GM13977 (cell line): ENCODE measurements around the gene MAPKAPK3.
"Not testable (repeated sequence)": the region's sequence is repeated elsewhere in the genome, so short reads cannot be mapped to it uniquely, and the experiment has no call there.

ENCODE experiments used
- DNase-seq: peaks from one replicate; pipeline ENCODE4 v3.0.0; 2012; ENCODE audit warnings: low spot score
- CTCF ChIP-seq: IDR thresholded peaks from 2 replicates; pipeline ENCODE4 v1.5.1; 2012; ENCODE audit warnings: mild to moderate bottlenecking, control low read depth; ENCODE audit not compliant: insufficient read depth; ENCODE audit errors: extremely low read depth, missing control alignments
- in situ Hi-C: fragments of 300-500 bp; cut with MboI; formaldehyde crosslinking; loops from one replicate; pipeline ENCODE4 v1.12.0; 2022; ENCODE audit warnings: low sequenced_read_pairs, low pct_unique_long_range_greater_than_20kb, mixed read lengths, inconsistent platforms; ENCODE audit not compliant: unreplicated experiment

Gene MAPKAPK3

GRCh38 chr3:50661321-50661837, 44.4 kb downstream of the MAPKAPK3 start:
- in situ Hi-C loops: no loop called here
- no peak for DNase-seq

GRCh38 chr3:50662408-50662807, 45.5 kb downstream of the MAPKAPK3 start:
- no peak for DNase-seq
- in situ Hi-C loops: no loop called here
- TF ChIP-seq CTCF: no peak

More at GRCh38 chr3:50661321-50661837, 44.4 kb downstream of the MAPKAPK3 start:
- TF ChIP-seq CTCF: no peak

GRCh38 chr3:50665081-50665840, 48.3 kb downstream of the MAPKAPK3 start:
- in situ Hi-C loops: no loop called here
- TF ChIP-seq CTCF: no peak
- DNase-seq: no peak

- DNase-seq, in situ Hi-C loops: not testable (repeated sequence)
Observed at GRCh38 chr3:50665841-50666115, 48.8 kb downstream of the MAPKAPK3 start.

GRCh38 chr3:50666837-50667236, 49.9 kb downstream of the MAPKAPK3 start:
- no peak for DNase-seq
- in situ Hi-C loops: no loop called here
- TF ChIP-seq CTCF: no peak

- DNase-seq: no peak
- in situ Hi-C loops: no loop called here
- TF ChIP-seq CTCF: no peak
Observed at GRCh38 chr3:50671331-50671730, 54.4 kb downstream of the MAPKAPK3 start.

GRCh38 chr3:50672656-50673055, 55.7 kb downstream of the MAPKAPK3 start:
- no peak for TF ChIP-seq CTCF
- in situ Hi-C loops: no loop called here
- no peak for DNase-seq
